Measurements from ENCODE around the gene NTRK3. TPM values are rescaled to one million over a fixed set of nuclear protein-coding genes. Genes with fewer than 3 reads are reported as not detected.

NTRK3 gene
- total RNA-seq, 1 experiment from 2014 or later, result not detected

DNA sequence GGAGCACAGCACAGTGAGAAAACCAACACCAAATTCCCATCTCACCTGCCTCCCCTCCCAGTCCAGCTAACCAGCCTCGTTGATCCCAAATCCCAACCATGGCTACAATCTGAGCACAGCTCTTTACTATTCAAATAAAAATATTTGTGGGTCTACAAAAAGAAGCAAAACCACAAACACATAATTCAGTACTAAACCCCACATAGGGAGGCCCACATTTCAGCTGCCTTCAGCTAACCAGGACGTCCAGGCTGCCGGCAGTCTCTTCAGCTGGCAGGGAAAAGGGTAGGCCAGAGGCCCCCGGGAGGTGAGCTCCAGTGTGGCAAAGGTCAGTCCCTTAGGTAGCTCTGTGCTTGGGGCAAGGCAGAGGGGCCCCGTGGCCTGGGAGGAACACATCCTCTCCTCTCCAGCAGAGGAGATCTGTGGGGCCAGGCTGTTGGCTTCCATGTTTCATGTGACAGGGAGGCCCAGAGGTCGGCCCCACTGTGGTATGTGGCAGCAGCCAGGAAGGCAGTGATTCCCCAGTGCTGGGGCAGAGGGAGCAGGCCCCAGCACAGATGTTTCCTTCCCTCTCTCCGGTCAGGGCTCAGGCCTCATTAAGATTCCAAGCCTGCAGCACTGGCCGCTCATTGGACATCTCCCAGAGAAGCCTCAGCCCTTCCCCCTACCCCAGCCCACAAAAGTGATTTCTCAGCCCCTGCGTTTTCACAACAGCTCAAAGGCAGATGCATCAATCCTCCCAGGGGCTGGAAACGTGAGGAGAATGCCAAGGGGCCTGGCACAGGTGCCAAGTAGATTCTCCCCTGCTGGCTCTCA lies 381.4 kb downstream of the NTRK3 start:
- H3K9me2 ChIP-seq (replicated peaks; ENCODE audit: low read length), result no peaks in the 10 kb centered on the region
- H3K36me3 ChIP-seq (ENCODE audit: low read depth, low read length), result no peaks in the 10 kb centered on the region
- H3K4me1 ChIP-seq (ENCODE audit: insufficient read depth, low read length), result no peaks in the 10 kb centered on the region
- H3F3A ChIP-seq (ENCODE audit: low read length, unreplicated experiment), result no peaks in the 10 kb centered on the region
- POLR2A ChIA-PET (ENCODE audit: unreplicated experiment), result no interaction called here
- no peak overlapping the region for H3K9ac ChIP-seq (ENCODE audit: low read length)
- H4K20me1 ChIP-seq (ENCODE audit: low read length), result no peaks in the 10 kb centered on the region
- no peak overlapping the region for H2AFZ ChIP-seq (ENCODE audit: low read length)
- H3K27ac ChIP-seq (ENCODE audit: low read length), result no peak overlapping the region
- no peak overlapping the region for H3K4me2 ChIP-seq (ENCODE audit: low read length)
- no TSS peak for BruUV-seq (replicated peaks)
- H3K79me2 ChIP-seq (ENCODE audit: low read length), result no peaks in the 10 kb centered on the region
- no peak overlapping the region for H3K4me3 ChIP-seq (ENCODE audit: low read length)
- TF ChIP-seq, protein P1, sequence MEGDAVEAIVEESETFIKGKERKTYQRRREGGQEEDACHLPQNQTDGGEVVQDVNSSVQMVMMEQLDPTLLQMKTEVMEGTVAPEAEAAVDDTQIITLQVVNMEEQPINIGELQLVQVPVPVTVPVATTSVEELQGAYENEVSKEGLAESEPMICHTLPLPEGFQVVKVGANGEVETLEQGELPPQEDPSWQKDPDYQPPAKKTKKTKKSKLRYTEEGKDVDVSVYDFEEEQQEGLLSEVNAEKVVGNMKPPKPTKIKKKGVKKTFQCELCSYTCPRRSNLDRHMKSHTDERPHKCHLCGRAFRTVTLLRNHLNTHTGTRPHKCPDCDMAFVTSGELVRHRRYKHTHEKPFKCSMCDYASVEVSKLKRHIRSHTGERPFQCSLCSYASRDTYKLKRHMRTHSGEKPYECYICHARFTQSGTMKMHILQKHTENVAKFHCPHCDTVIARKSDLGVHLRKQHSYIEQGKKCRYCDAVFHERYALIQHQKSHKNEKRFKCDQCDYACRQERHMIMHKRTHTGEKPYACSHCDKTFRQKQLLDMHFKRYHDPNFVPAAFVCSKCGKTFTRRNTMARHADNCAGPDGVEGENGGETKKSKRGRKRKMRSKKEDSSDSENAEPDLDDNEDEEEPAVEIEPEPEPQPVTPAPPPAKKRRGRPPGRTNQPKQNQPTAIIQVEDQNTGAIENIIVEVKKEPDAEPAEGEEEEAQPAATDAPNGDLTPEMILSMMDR (conservative IDR thresholded peaks at IDR 0.05; ENCODE audit: low read depth, low read length), result no peak
- TF ChIP-seq EZH2 (IDR thresholded peaks at IDR 0.05; ENCODE audit: low read length, unreplicated experiment) (no peak), EZH2phosphoT487 (IDR thresholded peaks at IDR 0.05; ENCODE audit: borderline replicate concordance, low read length) (no peak)
- no peak for ATAC-seq
- intact Hi-C loops (cut with micrococcal nuclease), result no loop called here
- CTCF ChIA-PET, result no interaction called here
- DNase-seq, result no peak
- no peaks in the 10 kb centered on the region for H3K27me3 ChIP-seq (ENCODE audit: low read length)
- H3K9me3 ChIP-seq (ENCODE audit: low read length), result 0 out of 2 replicates have a peak, but pooled peaks cover 4% of the 10 kb centered on the region

DNA sequence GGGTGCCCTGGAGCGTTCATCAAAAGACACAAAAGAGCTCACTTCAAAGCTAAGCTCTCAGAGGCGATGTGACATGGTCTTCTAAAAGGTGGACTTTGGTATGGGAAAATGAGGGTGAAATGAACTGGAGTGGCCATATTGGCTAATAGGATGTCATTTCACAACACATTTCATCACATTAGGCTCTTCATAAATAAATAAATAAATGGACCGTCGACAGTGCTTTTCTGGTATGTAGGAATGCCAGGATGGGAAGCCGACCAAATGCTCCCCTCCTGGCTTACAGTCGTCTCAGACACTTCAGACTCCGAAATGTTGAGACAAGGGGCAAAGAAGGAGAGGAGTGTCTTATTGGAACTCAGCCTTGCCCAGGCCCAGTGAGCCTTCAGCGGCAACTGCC lies 383.0 kb downstream of the NTRK3 start:
- no peaks in the 10 kb centered on the region for H3F3A ChIP-seq (ENCODE audit: low read length, unreplicated experiment)
- H3K9me2 ChIP-seq (replicated peaks; ENCODE audit: low read length), result no peaks in the 10 kb centered on the region
- H3K27ac ChIP-seq (ENCODE audit: low read length), result no peak overlapping the region
- no peak overlapping the region for H2AFZ ChIP-seq (ENCODE audit: low read length)
- no peaks in the 10 kb centered on the region for H3K36me3 ChIP-seq (ENCODE audit: low read depth, low read length)
- ATAC-seq (no peak), DNase-seq (no peak)
- ChIA-PET CTCF (no interaction called here), POLR2A (ENCODE audit: unreplicated experiment) (no interaction called here)
- H3K9ac ChIP-seq (ENCODE audit: low read length), result no peak overlapping the region
- no peaks in the 10 kb centered on the region for H4K20me1 ChIP-seq (ENCODE audit: low read length)
- H3K27me3 ChIP-seq (ENCODE audit: low read length), result no peaks in the 10 kb centered on the region
- intact Hi-C loops (cut with micrococcal nuclease), result no loop called here
- no peak overlapping the region for H3K4me3 ChIP-seq (ENCODE audit: low read length)
- H3K4me2 ChIP-seq (ENCODE audit: low read length), result no peak overlapping the region
- TF ChIP-seq, protein P1 (conservative IDR thresholded peaks at IDR 0.05; ENCODE audit: low read depth, low read length), result no peak
- H3K79me2 ChIP-seq (ENCODE audit: low read length), result no peaks in the 10 kb centered on the region
- no peaks in the 10 kb centered on the region for H3K4me1 ChIP-seq (ENCODE audit: insufficient read depth, low read length)
- H3K9me3 ChIP-seq (ENCODE audit: low read length), result 0 out of 2 replicates have a peak, but pooled peaks cover 4% of the 10 kb centered on the region
- no TSS peak for BruUV-seq (replicated peaks)

DNA sequence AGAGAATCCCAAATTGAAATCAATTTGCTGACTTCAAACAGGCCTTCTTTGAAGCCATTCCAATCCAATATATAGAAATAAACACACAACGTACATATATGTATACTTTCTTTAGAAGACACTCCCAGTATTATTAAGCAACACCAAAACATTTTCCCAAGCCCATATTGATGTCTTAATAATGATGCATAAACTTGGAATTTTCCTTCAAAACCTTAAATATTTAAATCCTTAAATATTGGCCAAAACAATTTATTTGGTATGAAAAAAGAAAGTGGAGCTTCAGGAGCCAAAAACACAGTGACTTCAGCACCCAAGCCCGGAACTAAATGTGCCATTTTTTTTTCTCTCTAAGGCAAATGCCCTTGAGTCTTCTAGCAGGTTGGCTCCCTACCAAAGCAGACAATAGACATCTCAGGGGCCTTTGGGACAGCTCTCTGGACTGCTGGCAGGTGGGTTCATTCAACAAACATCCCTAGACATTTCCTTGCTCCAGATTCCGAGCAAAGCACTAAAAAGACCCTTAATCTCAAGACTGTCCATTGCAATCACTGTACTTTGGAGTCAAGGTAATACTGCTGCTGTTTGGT lies 384.7 kb downstream of the NTRK3 start:
- intact Hi-C loops (cut with micrococcal nuclease), result no loop called here
- H3K79me2 ChIP-seq (ENCODE audit: low read length), result no peaks in the 10 kb centered on the region
- DNase-seq (no peak), ATAC-seq (no peak)
- no peak overlapping the region for H3K4me3 ChIP-seq (ENCODE audit: low read length)
- BruUV-seq (replicated peaks), result no TSS peak
- H3K36me3 ChIP-seq (ENCODE audit: low read depth, low read length), result no peaks in the 10 kb centered on the region
- ChIA-PET CTCF (no interaction called here), POLR2A (ENCODE audit: unreplicated experiment) (no interaction called here)
- no peaks in the 10 kb centered on the region for H3K4me1 ChIP-seq (ENCODE audit: insufficient read depth, low read length)
- TF ChIP-seq EZH2phosphoT487 (IDR thresholded peaks at IDR 0.05; ENCODE audit: borderline replicate concordance, low read length) (no peak), EZH2 (IDR thresholded peaks at IDR 0.05; ENCODE audit: low read length, unreplicated experiment) (no peak)
- TF ChIP-seq, protein P1 (conservative IDR thresholded peaks at IDR 0.05; ENCODE audit: low read depth, low read length), result no peak
- no peak overlapping the region for H3K9ac ChIP-seq (ENCODE audit: low read length)
- no peaks in the 10 kb centered on the region for H3K9me2 ChIP-seq (replicated peaks; ENCODE audit: low read length)
- no peaks in the 10 kb centered on the region for H3K27me3 ChIP-seq (ENCODE audit: low read length)
- H3K9me3 ChIP-seq (ENCODE audit: low read length), result 0 out of 2 replicates have a peak, but pooled peaks cover 4% of the 10 kb centered on the region
- H3K27ac ChIP-seq (ENCODE audit: low read length), result no peak overlapping the region
- no peak overlapping the region for H3K4me2 ChIP-seq (ENCODE audit: low read length)
- H2AFZ ChIP-seq (ENCODE audit: low read length), result no peak overlapping the region
- no peaks in the 10 kb centered on the region for H4K20me1 ChIP-seq (ENCODE audit: low read length)
- no peaks in the 10 kb centered on the region for H3F3A ChIP-seq (ENCODE audit: low read length, unreplicated experiment)

Measured in PC-3 (cell line).